HepG2 (cell line): ENCODE results near the gene ELL. TPM values are rescaled to one million over a fixed set of nuclear protein-coding genes. Genes with fewer than 3 reads are reported as not detected.
A peak's percentile ranks its signal among the peaks of the same experiment; 100 is the strongest.

Source experiments
- AGO2 ChIP-seq: fragments of 200-400 bp; formaldehyde crosslinking; optimal IDR thresholded peaks from 2 replicates; pipeline ENCODE3; 2017; ENCODE audit warnings: mild to moderate bottlenecking, low read depth, low read length, moderate library complexity
- AKAP8 ChIP-seq: sonication (generic); formaldehyde crosslinking; IDR thresholded peaks from 2 replicates; pipeline ENCODE4 v1.5.1; 2020; ENCODE audit warnings: mild to moderate bottlenecking, missing genetic modification reagents
- DR1 ChIP-seq: sonication (generic); formaldehyde crosslinking; IDR thresholded peaks from 2 replicates; pipeline ENCODE4 v1.8.0; 2021; ENCODE audit warnings: mild to moderate bottlenecking, missing genetic modification reagents, inconsistent platforms
- ELF1 ChIP-seq: sonication (generic); formaldehyde crosslinking; IDR thresholded peaks from 2 replicates; pipeline ENCODE4 v1.4.0; 2020; ENCODE audit warnings: missing genetic modification reagents
- HCFC1 ChIP-seq: fragments of 150-350 bp; IDR thresholded peaks from 2 replicates; pipeline ENCODE4 v1.6.1; 2014; ENCODE audit warnings: low read depth, low read length
- KDM5B ChIP-seq: sonication (generic); formaldehyde crosslinking; IDR thresholded peaks from 2 replicates; pipeline ENCODE4 v1.4.0; 2020; ENCODE audit warnings: missing genetic modification reagents, mild to moderate bottlenecking, borderline replicate concordance
- MAX ChIP-seq: IDR thresholded peaks from 2 replicates; pipeline ENCODE4 v1.6.1; 2012; ENCODE audit warnings: inconsistent platforms
- RERE ChIP-seq: IDR thresholded peaks from 2 replicates; pipeline ENCODE4 v1.6.1; 2016; ENCODE audit warnings: low read depth, missing genetic modification reagents, missing compliant biosample characterization
- ZFAT ChIP-seq: sonication (generic); formaldehyde crosslinking; conservative IDR thresholded peaks from 2 replicates; pipeline ENCODE4 v1.8.1; 2023; ENCODE audit warnings: missing genetic modification reagents, inconsistent platforms
- ZNF234 ChIP-seq: sonication (generic); formaldehyde crosslinking; conservative IDR thresholded peaks from 2 replicates; pipeline ENCODE4 v1.5.1; 2020; ENCODE audit warnings: mild to moderate bottlenecking, missing genetic modification reagents
- ZNF44 ChIP-seq: sonication (generic); formaldehyde crosslinking; IDR thresholded peaks from 2 replicates; pipeline ENCODE4 v1.5.1; 2020; ENCODE audit warnings: mild to moderate bottlenecking, missing genetic modification reagents
- ZNF75D ChIP-seq: sonication (generic); formaldehyde crosslinking; IDR thresholded peaks from 2 replicates; pipeline ENCODE4 v1.8.1; 2023; ENCODE audit warnings: missing genetic modification reagents, mild to moderate bottlenecking, borderline replicate concordance
- ZNF770 ChIP-seq: sonication (generic); formaldehyde crosslinking; IDR thresholded peaks from 2 replicates; pipeline ENCODE4 v1.5.0; 2020; ENCODE audit warnings: mild to moderate bottlenecking, missing genetic modification reagents
- ZNF788 ChIP-seq: sonication (generic); formaldehyde crosslinking; IDR thresholded peaks from 2 replicates; pipeline ENCODE4 v1.5.0; 2020; ENCODE audit warnings: mild to moderate bottlenecking, missing genetic modification reagents, borderline replicate concordance
- polyA plus RNA-seq, 8 experiments: library from polyadenylated mRNA; depleted of rRNA in 3 of 8; stranded (reverse) in 7 of 8; unstranded in 1 of 8; fragments of >200 nt; fragmentation: Illumina TruSeq in 4 of 8; extraction: Trizol in 4 of 8; gene quantifications; 2 replicates each; pipeline versions ENCODE4 v1.2.1 to v1.2.3, GENCODE V29; 2011 to 2016; ENCODE audit warnings: low read depth in 4 of 8, missing spikeins in 1 of 8, mixed read lengths in 1 of 8; ENCODE audit not compliant: insufficient read depth in 1 of 8
- total RNA-seq, 5 experiments: library from RNA; depleted of rRNA; stranded (reverse); fragments of >200 nt; fragmentation: Illumina TruSeq; extraction: Trizol; gene quantifications; 2 replicates each; pipeline ENCODE4 v1.2.3, GENCODE V29; 2016; ENCODE audit warnings: low read depth in 1 of 5
- TF ChIP-seq, protein P1 (sequence below): sonication (generic); formaldehyde crosslinking; IDR thresholded peaks from 2 replicates; pipeline ENCODE4 v1.4.0; 2020; ENCODE audit warnings: missing genetic modification reagents, low read depth, mild to moderate bottlenecking, borderline replicate concordance
- TF ChIP-seq, protein P2 (sequence below): IDR thresholded peaks from 2 replicates; pipeline ENCODE4 v1.4.0; 2020; ENCODE audit warnings: mild to moderate bottlenecking, missing genetic modification reagents

ELL gene
- total and polyA plus RNA-seq, 2 of the 13 experiments (the other 11 are each of a cell fraction or from before 2014, with no cell fraction given): 3.7 to 5.4 TPM

DNA sequence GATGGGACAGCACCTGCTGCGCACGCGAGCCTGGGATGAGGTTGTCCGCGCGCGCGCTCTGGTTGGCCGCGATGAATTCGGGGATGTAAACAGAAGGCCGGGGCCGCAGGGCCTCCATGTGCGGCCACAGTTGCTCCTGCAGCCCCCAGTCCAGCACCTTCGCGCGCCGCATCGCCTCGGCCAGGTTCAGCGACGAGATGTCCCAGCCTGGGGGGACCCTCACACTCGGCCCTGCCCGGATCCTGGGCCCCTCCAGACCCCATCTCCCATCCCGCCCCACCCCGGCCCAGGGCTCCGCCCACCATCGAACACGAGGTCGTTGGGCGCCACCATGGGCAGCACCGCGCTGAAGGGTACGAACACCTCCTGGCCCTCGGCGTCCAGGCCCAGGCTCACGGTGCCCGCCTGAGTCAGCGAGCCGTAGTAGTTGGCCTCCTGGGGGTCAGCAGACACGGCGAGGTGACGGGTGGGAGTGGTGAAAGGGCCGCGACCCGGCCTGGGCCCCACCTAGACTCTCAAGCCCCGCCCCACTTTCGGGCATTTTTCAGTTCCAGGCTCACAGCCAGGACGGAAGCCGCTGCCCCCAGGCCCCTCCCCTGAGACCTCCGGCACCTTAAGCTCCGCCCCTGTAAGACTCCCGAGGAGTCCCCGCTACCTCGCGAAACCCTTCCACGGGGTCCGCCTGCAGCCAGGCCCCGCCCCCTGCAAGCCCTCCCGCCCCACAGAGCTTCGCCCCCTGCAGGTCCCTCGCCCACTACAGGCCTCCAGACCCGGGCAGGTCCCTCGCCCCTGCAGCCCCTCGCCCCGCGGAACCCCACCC lies 85.0 kb downstream of the ELL start (continued):
- TF ChIP-seq RERE (CRISPR knock-in tag) (no peak), ZNF44 (CRISPR knock-in tag) (no peak), AGO2 (peak; percentile 38), AKAP8 (CRISPR knock-in tag) (no peak), ZNF770 (CRISPR knock-in tag) (no peak), ZNF75D (CRISPR knock-in tag) (no peak), ELF1 (no peak), ZFAT (CRISPR knock-in tag) (no peak), ZNF788 (no peak), ZNF234 (CRISPR knock-in tag) (no peak), KDM5B (CRISPR knock-in tag) (no peak), MAX (0 out of 2 replicates have a peak, but pooled peaks have one; percentile 24), DR1 (CRISPR knock-in tag) (no peak), HCFC1 (no peak)
- TF ChIP-seq, protein P1, sequence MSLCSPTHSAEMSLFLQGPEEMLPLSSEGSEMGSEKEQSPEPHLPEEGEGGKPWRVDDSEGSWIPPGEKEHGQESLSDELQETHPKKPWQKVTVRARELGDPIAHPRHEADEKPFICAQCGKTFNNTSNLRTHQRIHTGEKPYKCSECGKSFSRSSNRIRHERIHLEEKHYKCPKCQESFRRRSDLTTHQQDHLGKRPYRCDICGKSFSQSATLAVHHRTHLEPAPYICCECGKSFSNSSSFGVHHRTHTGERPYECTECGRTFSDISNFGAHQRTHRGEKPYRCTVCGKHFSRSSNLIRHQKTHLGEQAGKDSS (CRISPR knock-in tag): no peak
- TF ChIP-seq, protein P2, sequence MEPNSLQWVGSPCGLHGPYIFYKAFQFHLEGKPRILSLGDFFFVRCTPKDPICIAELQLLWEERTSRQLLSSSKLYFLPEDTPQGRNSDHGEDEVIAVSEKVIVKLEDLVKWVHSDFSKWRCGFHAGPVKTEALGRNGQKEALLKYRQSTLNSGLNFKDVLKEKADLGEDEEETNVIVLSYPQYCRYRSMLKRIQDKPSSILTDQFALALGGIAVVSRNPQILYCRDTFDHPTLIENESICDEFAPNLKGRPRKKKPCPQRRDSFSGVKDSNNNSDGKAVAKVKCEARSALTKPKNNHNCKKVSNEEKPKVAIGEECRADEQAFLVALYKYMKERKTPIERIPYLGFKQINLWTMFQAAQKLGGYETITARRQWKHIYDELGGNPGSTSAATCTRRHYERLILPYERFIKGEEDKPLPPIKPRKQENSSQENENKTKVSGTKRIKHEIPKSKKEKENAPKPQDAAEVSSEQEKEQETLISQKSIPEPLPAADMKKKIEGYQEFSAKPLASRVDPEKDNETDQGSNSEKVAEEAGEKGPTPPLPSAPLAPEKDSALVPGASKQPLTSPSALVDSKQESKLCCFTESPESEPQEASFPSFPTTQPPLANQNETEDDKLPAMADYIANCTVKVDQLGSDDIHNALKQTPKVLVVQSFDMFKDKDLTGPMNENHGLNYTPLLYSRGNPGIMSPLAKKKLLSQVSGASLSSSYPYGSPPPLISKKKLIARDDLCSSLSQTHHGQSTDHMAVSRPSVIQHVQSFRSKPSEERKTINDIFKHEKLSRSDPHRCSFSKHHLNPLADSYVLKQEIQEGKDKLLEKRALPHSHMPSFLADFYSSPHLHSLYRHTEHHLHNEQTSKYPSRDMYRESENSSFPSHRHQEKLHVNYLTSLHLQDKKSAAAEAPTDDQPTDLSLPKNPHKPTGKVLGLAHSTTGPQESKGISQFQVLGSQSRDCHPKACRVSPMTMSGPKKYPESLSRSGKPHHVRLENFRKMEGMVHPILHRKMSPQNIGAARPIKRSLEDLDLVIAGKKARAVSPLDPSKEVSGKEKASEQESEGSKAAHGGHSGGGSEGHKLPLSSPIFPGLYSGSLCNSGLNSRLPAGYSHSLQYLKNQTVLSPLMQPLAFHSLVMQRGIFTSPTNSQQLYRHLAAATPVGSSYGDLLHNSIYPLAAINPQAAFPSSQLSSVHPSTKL (CRISPR knock-in tag): no peak
